MM.1S (cell line): ENCODE measurements around the gene HDAC1.
A peak's percentile ranks its signal among the peaks of the same experiment; 100 is the strongest.

Source experiments
- DNase-seq: peaks from one replicate; pipeline ENCODE4 v3.0.0-alpha.2; 2015
- H2AFZ ChIP-seq: fragments of 300-600 bp; sonication (generic); 2 replicates; pipeline ENCODE4 v1.6.0; 2016; ENCODE audit warnings: antibody characterized with exemption, low read length
- H3F3A ChIP-seq: fragments of 300-600 bp; sonication (generic); 2 replicates; pipeline ENCODE4 v1.6.1; 2016; ENCODE audit warnings: mild to moderate bottlenecking, antibody characterized with exemption, low read length, moderate library complexity, mixed read lengths; ENCODE audit not compliant: insufficient read depth
- H3K27ac ChIP-seq: fragments of 300-600 bp; sonication (generic); 2 replicates; pipeline ENCODE4 v1.5.1; 2016; ENCODE audit warnings: mild to moderate bottlenecking, low read length
- H3K27me3 ChIP-seq: fragments of 300-600 bp; sonication (generic); replicated peaks from 2 replicates; pipeline ENCODE4 v1.6.0; 2016; ENCODE audit warnings: low read length; ENCODE audit not compliant: insufficient read depth
- H3K36me3 ChIP-seq: fragments of 300-600 bp; sonication (generic); replicated peaks from 2 replicates; pipeline ENCODE4 v1.6.1; 2016; ENCODE audit warnings: mild to moderate bottlenecking, low read length, mixed read lengths; ENCODE audit not compliant: insufficient read depth
- H3K4me1 ChIP-seq: fragments of 300-600 bp; sonication (generic); 2 replicates; pipeline ENCODE4 v1.6.1; 2016; ENCODE audit warnings: low read length, mixed read lengths
- H3K4me2 ChIP-seq: fragments of 300-600 bp; sonication (generic); 2 replicates; pipeline ENCODE4 v1.6.0; 2016; ENCODE audit warnings: low read depth, low read length
- H3K4me3 ChIP-seq: fragments of 300-600 bp; sonication (generic); 2 replicates; pipeline ENCODE4 v1.5.1; 2016; ENCODE audit warnings: low read length, mixed read lengths
- H3K79me2 ChIP-seq: fragments of 300-600 bp; sonication (generic); 2 replicates; pipeline ENCODE4 v1.6.1; 2016; ENCODE audit warnings: mixed run types, low read length, mixed read lengths
- H3K9ac ChIP-seq: fragments of 300-600 bp; sonication (generic); 2 replicates; pipeline ENCODE4 v1.6.1; 2016; ENCODE audit warnings: low read length, mixed read lengths
- H3K9me2 ChIP-seq: fragments of 300-600 bp; sonication (generic); replicated peaks from 2 replicates; pipeline ENCODE4 v1.6.1; 2016; ENCODE audit warnings: mild to moderate bottlenecking, low read length, mixed read lengths; ENCODE audit not compliant: insufficient read depth
- H3K9me3 ChIP-seq: fragments of 300-600 bp; sonication (generic); replicated peaks from 2 replicates; pipeline ENCODE4 v1.6.1; 2016; ENCODE audit warnings: mild to moderate bottlenecking, low read length, mixed read lengths; ENCODE audit not compliant: insufficient read depth
- H4K20me1 ChIP-seq: fragments of 300-600 bp; sonication (generic); 2 replicates; pipeline ENCODE4 v1.6.1; 2016; ENCODE audit warnings: mild to moderate bottlenecking, low read length, moderate library complexity, mixed read lengths; ENCODE audit not compliant: insufficient read depth
- CTCF ChIP-seq: fragments of 300-600 bp; sonication (generic); IDR thresholded peaks from 2 replicates; pipeline ENCODE4 v1.5.1; 2016; ENCODE audit warnings: antibody characterized with exemption, low read length, mixed read lengths
- EZH2 ChIP-seq: fragments of 300-600 bp; sonication (generic); optimal IDR thresholded peaks from 2 replicates; pipeline ENCODE3; 2017; ENCODE audit warnings: low read depth, mild to moderate bottlenecking, antibody characterized with exemption, low read length, mixed read lengths
- EZH2phosphoT487 ChIP-seq: fragments of 300-600 bp; sonication (generic); IDR thresholded peaks from 2 replicates; pipeline ENCODE4 v1.6.1; 2018; ENCODE audit warnings: antibody characterized with exemption, low read length

The HDAC1 gene

GRCh38 chr1:32334274-32334861 is 42.5 kb downstream of the HDAC1 start:
- H3K27ac ChIP-seq, result peak overlapping the region; percentile 60; the same call in 1 of the 2 replicates
- no peaks in the 10 kb centered on the region for H3K36me3 ChIP-seq

GRCh38 chr1:32334864-32335534 is 43.1 kb downstream of the HDAC1 start:
- peaks cover 62% of the 10 kb centered on the region for H3K4me1 ChIP-seq
- H2AFZ ChIP-seq, result peak overlapping the region; percentile 23
- no peaks in the 10 kb centered on the region for H3K36me3 ChIP-seq
- H3K4me3 ChIP-seq, result peak overlapping the region; percentile 58
- H3K9ac ChIP-seq, result peak overlapping the region; percentile 34; the same call in 1 of the 2 replicates
- H3F3A ChIP-seq, result peaks cover 47% of the 10 kb centered on the region
- H3K79me2 ChIP-seq, result peaks cover 9% of the 10 kb centered on the region
- H3K27ac ChIP-seq, result no peak overlapping the region; the same call in 1 of the 2 replicates
- H3K9me2 ChIP-seq, result no peaks in the 10 kb centered on the region
- TF ChIP-seq CTCF (peak; percentile 59), EZH2phosphoT487 (no peak)
- H3K4me2 ChIP-seq, result peak overlapping the region; percentile 79
- DNase-seq, result peak; percentile 40
- no peaks in the 10 kb centered on the region for H3K27me3 ChIP-seq
- H3K9me3 ChIP-seq, result no peaks in the 10 kb centered on the region
- H4K20me1 ChIP-seq, result no peaks in the 10 kb centered on the region

More at GRCh38 chr1:32334274-32334861, 42.5 kb downstream of the HDAC1 start:
- H3K9me2 ChIP-seq, result no peaks in the 10 kb centered on the region
- no peaks in the 10 kb centered on the region for H3K27me3 ChIP-seq
- peak overlapping the region; percentile 79; the same call in 1 of the 2 replicates for H3K4me2 ChIP-seq
- DNase-seq, result no peak
- peaks cover 47% of the 10 kb centered on the region for H3F3A ChIP-seq
- no peaks in the 10 kb centered on the region for H3K9me3 ChIP-seq
- H2AFZ ChIP-seq, result no peak overlapping the region
- peaks cover 9% of the 10 kb centered on the region for H3K79me2 ChIP-seq
- TF ChIP-seq EZH2 (no peak), EZH2phosphoT487 (no peak), CTCF (no peak)
- H4K20me1 ChIP-seq, result no peaks in the 10 kb centered on the region
- peak overlapping the region; percentile 58; the same call in 1 of the 2 replicates for H3K4me3 ChIP-seq
- peaks cover 62% of the 10 kb centered on the region for H3K4me1 ChIP-seq
- H3K9ac ChIP-seq, result peak overlapping the region; percentile 34; the same call in 1 of the 2 replicates

- Histone ChIP-seq H3K9me3 (no peaks in the 10 kb centered on the region), H3K4me3 (peak overlapping the region; percentile 58), H3K4me1 (peaks cover 62% of the 10 kb centered on the region), H3K36me3 (no peaks in the 10 kb centered on the region), H3F3A (peaks cover 47% of the 10 kb centered on the region), H3K27me3 (no peaks in the 10 kb centered on the region), H3K27ac (no peak overlapping the region), H2AFZ (peak overlapping the region; percentile 23; the same call in 1 of the 2 replicates), H3K79me2 (peaks cover 9% of the 10 kb centered on the region), H3K9me2 (no peaks in the 10 kb centered on the region), H3K9ac (peak overlapping the region; percentile 34; the same call in 1 of the 2 replicates), H4K20me1 (no peaks in the 10 kb centered on the region), H3K4me2 (peak overlapping the region; percentile 79)
- no peak for DNase-seq
- TF ChIP-seq EZH2phosphoT487 (no peak), EZH2 (no peak), CTCF (no peak)
These were observed 43.6 kb downstream of the HDAC1 start for GRCh38 chr1:32335535-32335789.
